GM20000 (cell line): ENCODE measurements around the gene DEPDC1.

Source experiments
- DNase-seq: peaks from one replicate; pipeline ENCODE4 v3.0.0; 2012; ENCODE audit warnings: low spot score
- TF ChIP-seq, protein P1 (sequence below): IDR thresholded peaks from 2 replicates; pipeline ENCODE4 v1.5.1; 2012; ENCODE audit warnings: mild to moderate bottlenecking, control low read depth; ENCODE audit errors: extremely low read depth, missing control alignments

Gene DEPDC1

GRCh38 chr1:68473060-68473459, 23.8 kb downstream of the DEPDC1 start:
- TF ChIP-seq, protein P1, sequence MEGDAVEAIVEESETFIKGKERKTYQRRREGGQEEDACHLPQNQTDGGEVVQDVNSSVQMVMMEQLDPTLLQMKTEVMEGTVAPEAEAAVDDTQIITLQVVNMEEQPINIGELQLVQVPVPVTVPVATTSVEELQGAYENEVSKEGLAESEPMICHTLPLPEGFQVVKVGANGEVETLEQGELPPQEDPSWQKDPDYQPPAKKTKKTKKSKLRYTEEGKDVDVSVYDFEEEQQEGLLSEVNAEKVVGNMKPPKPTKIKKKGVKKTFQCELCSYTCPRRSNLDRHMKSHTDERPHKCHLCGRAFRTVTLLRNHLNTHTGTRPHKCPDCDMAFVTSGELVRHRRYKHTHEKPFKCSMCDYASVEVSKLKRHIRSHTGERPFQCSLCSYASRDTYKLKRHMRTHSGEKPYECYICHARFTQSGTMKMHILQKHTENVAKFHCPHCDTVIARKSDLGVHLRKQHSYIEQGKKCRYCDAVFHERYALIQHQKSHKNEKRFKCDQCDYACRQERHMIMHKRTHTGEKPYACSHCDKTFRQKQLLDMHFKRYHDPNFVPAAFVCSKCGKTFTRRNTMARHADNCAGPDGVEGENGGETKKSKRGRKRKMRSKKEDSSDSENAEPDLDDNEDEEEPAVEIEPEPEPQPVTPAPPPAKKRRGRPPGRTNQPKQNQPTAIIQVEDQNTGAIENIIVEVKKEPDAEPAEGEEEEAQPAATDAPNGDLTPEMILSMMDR = no peak
- no peak for DNase-seq

- TF ChIP-seq, protein P1 = no peak
Observed at GRCh38 chr1:68470388-68470970, 26.4 kb downstream of the DEPDC1 start.

GRCh38 chr1:68464891-68465290, 32.0 kb downstream of the DEPDC1 start:
- DNase-seq = no peak

More at GRCh38 chr1:68470388-68470970, 26.4 kb downstream of the DEPDC1 start:
- no peak for DNase-seq

DNA sequence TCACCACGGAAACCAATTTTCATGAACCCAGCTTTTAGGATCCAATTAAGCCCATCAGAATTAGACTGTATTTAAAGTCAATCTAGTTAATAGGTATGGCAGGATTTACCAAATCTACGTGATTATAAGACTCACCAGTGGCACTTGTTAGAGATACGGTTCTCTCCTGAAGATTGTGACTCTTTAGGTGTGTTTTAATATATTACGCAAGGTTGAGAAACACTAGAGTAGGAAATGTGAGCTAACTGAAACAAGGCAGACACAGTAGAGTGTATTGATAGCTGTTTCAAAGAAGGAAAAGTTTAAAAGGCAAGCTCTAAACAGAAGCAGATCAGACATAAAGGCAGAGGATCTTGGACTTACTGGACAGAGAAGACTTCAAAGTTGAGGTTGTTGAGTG, 35.9 kb downstream of the DEPDC1 start:
- DNase-seq = no peak

More at GRCh38 chr1:68464891-68465290, 32.0 kb downstream of the DEPDC1 start:
- TF ChIP-seq, protein P1 = no peak

DNA sequence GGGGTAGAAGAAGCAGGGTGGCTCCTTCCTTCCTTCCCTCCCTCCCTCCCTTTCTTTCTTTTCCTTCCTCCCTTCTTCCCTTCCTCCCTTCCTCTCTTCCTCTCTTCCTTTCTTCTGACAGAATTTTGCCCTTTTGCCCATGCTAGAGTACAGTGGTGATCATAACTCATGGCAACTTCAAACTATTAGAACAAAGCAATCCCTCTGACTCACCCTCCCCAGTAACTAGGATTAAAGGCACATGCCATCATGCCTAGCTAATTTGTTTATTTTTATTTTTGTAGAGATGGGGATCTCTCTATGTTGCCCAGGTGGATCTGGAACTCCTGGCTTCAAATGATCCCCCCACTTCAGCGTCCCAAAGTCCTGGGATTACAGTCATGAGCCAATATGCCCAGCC, 37.1 kb downstream of the DEPDC1 start:
- no peak for DNase-seq
- TF ChIP-seq, protein P1 = no peak

More for the DNA sequence above, 35.9 kb downstream of the DEPDC1 start:
- TF ChIP-seq, protein P1 = no peak

- TF ChIP-seq, protein P1 = no peak
- DNase-seq = no peak
Observed at GRCh38 chr1:68459091-68459490, 37.8 kb downstream of the DEPDC1 start.

- TF ChIP-seq, protein P1 = no peak
- DNase-seq = no peak
Observed at GRCh38 chr1:68456202-68456601, 40.7 kb downstream of the DEPDC1 start.
